ENCODE data around the gene SMPD3.

- TF ChIP-seq CTCF (IDR thresholded peaks at IDR 0.05) (no peak), EP300 (IDR thresholded peaks at IDR 0.05) (no peak)
Measured at GRCh38 chr16:68354816-68355215, 93.5 kb downstream of the SMPD3 start.
